Measurements from ENCODE around the gene RAPGEF6.

- TF ChIP-seq MAFK (IDR thresholded peaks at IDR 0.05; ENCODE audit: low read depth, low read length) (peak; percentile 87), BHLHE40 (IDR thresholded peaks at IDR 0.05; ENCODE audit: low read depth, low read length) (no peak), CTCF (conservative IDR thresholded peaks at IDR 0.05; ENCODE audit: low read depth, low read length) (no peak), RCOR1 (IDR thresholded peaks at IDR 0.05; ENCODE audit: insufficient replicate concordance, low read length) (no peak), MXI1 (IDR thresholded peaks at IDR 0.05; ENCODE audit: borderline replicate concordance, low read depth, low read length) (no peak), FOS (IDR thresholded peaks at IDR 0.05; ENCODE audit: low read depth, low read length) (peak; percentile 60; the same call in 1 of the 2 replicates)
Observed at GRCh38 chr5:131466171-131466766, 168.8 kb downstream of the RAPGEF6 start.

Measured in IMR-90 (cell line).